HepG2 (cell line): ENCODE results near the gene TEX14. TPM values are rescaled to one million over a fixed set of nuclear protein-coding genes. Genes with fewer than 3 reads are reported as not detected.

Experiments
- ATAC-seq: fragments of 200-7000 bp; cut with Tn5 transposase; 3 replicates; pipeline ENCODE4 v1.9.1; 2020; ENCODE audit warnings: mild to moderate bottlenecking, moderate library complexity
- BruUV-seq: library from RNA; stranded (reverse); fragments of 400-500 nt; replicated peaks from 2 replicates; lab custom pipeline; 2021; lab: Mats Ljungman, UMichigan
- CTCF ChIA-PET: fragments of 300-600 bp; formaldehyde crosslinking; extraction: SDS; loops from one replicate; lab custom pipeline; 2021; ENCODE audit warnings: low total read pairs, inconsistent platforms, low intra/inter-chr PET ratio; lab: Yijun Ruan, JAX
- POLR2A ChIA-PET: fragments of 350-600 bp; sonication (Branson Sonifier 250); formaldehyde crosslinking; loops from one replicate; lab custom pipeline; 2020; ENCODE audit warnings: antibody characterized with exemption, inconsistent platforms; lab: Yijun Ruan, JAX
- DNase-seq: peaks from one replicate; pipeline ENCODE4 v3.0.0-alpha.2; 2015; ENCODE audit warnings: low spot score
- FAIRE-seq: peaks from 3 replicates; lab custom pipeline; 2011; peaks lifted over from hg19 to GRCh38; lab: Jason Lieb, UNC
- H2AFZ ChIP-seq: one replicate; pipeline ENCODE4 v1.6.1; 2011; ENCODE audit warnings: low read length, inconsistent platforms
- H3K27ac ChIP-seq: fragments of 300-600 bp; 3 replicates; pipeline ENCODE4 v1.8.0; 2011; ENCODE audit warnings: mixed run types, mild to moderate bottlenecking, mixed read lengths, low read length, inconsistent platforms; ENCODE audit not compliant: insufficient read depth; ENCODE audit errors: extremely low read length
- H3K27me3 ChIP-seq, 2 experiments: fragments of 200-600 bp in 1 of 2; 2 replicates in 1 of 2; 3 replicates in 1 of 2; pipeline versions ENCODE4 v1.6.0 to v1.8.0; 2011; ENCODE audit warnings: low read length in 2 of 2, mild to moderate bottlenecking in 2 of 2, moderate library complexity in 2 of 2, inconsistent platforms in 1 of 2; ENCODE audit not compliant: insufficient read depth in 2 of 2, control insufficient read depth in 1 of 2
- H3K36me3 ChIP-seq, 2 experiments: fragments of 200-600 bp in 1 of 2; replicated peaks in 1 of 2; 2 replicates in 1 of 2; 3 replicates in 1 of 2; pipeline versions ENCODE4 v1.5.1 to v1.8.0; 2011; ENCODE audit warnings: low read length in 2 of 2, inconsistent platforms in 1 of 2; ENCODE audit not compliant: insufficient read depth in 2 of 2, control insufficient read depth in 1 of 2
- H3K4me1 ChIP-seq: 2 replicates; pipeline ENCODE4 v1.5.1; 2012; ENCODE audit warnings: low read length, inconsistent platforms; ENCODE audit not compliant: insufficient read depth
- H3K4me2 ChIP-seq: 2 replicates; pipeline ENCODE4 v1.6.0; 2011; ENCODE audit warnings: low read depth, low read length, inconsistent platforms
- H3K4me3 ChIP-seq, 3 experiments: fragments of 200-600 bp in 1 of 3; sonication (generic), shearing (Covaris generic) in 1 of 3; replicated peaks in 1 of 3; 2 replicates each; pipeline ENCODE4 v1.5.1; 2011 to 2016; ENCODE audit warnings: low read length in 3 of 3, inconsistent platforms in 2 of 3, low read depth in 2 of 3, mild to moderate bottlenecking in 2 of 3, control low read depth in 1 of 3, mixed read lengths in 1 of 3; ENCODE audit not compliant: insufficient read depth in 1 of 3
- H3K79me2 ChIP-seq: one replicate; pipeline ENCODE4 v1.6.1; 2011; ENCODE audit warnings: low read length, inconsistent platforms; ENCODE audit not compliant: insufficient read depth
- H3K9ac ChIP-seq: 2 replicates; pipeline ENCODE4 v1.6.0; 2011; ENCODE audit warnings: mild to moderate bottlenecking, low read depth, low read length, inconsistent platforms; ENCODE audit not compliant: insufficient read depth
- H3K9me3 ChIP-seq: 2 replicates; pipeline ENCODE4 v1.5.1; 2012; ENCODE audit warnings: mild to moderate bottlenecking, low read length
- H4K20me1 ChIP-seq: 2 replicates; pipeline ENCODE4 v1.6.0; 2011; ENCODE audit warnings: inconsistent platforms, mild to moderate bottlenecking, low read length, moderate library complexity; ENCODE audit not compliant: insufficient read depth
- BCL6 ChIP-seq: IDR thresholded peaks from 2 replicates; pipeline ENCODE4 v1.6.1; 2016; ENCODE audit warnings: missing genetic modification reagents, missing compliant biosample characterization
- CREB1 ChIP-seq, 2 experiments: fragments of 450-650 bp in 1 of 2; IDR thresholded peaks; 2 replicates each; pipeline ENCODE4 v1.6.1; 2016 to 2017; ENCODE audit warnings: control low read depth in 1 of 2, mild to moderate bottlenecking in 1 of 2, missing compliant biosample characterization in 1 of 2, missing genetic modification characterization in 1 of 2
- HMG20B ChIP-seq: conservative IDR thresholded peaks from 2 replicates; pipeline ENCODE4 v1.6.1; 2016; ENCODE audit warnings: missing genetic modification reagents, missing compliant biosample characterization
- HOXA7 ChIP-seq: sonication (generic); formaldehyde crosslinking; IDR thresholded peaks from 2 replicates; pipeline ENCODE4 v1.8.1; 2022; ENCODE audit warnings: mild to moderate bottlenecking, missing genetic modification reagents, moderate library complexity
- ZBTB42 ChIP-seq: sonication (generic); formaldehyde crosslinking; IDR thresholded peaks from 2 replicates; pipeline ENCODE4 v1.5.0; 2020; ENCODE audit warnings: mild to moderate bottlenecking, missing genetic modification reagents
- ZFX ChIP-seq: sonication (generic); formaldehyde crosslinking; IDR thresholded peaks from 2 replicates; pipeline ENCODE4 v1.4.0; 2020; ENCODE audit warnings: mild to moderate bottlenecking, low read depth, missing genetic modification reagents, moderate library complexity
- ZNF513 ChIP-seq: sonication (generic); formaldehyde crosslinking; conservative IDR thresholded peaks from 2 replicates; pipeline ENCODE4 v1.5.0; 2020; ENCODE audit warnings: missing genetic modification reagents
- ZNF564 ChIP-seq: sonication (generic); formaldehyde crosslinking; IDR thresholded peaks from 2 replicates; pipeline ENCODE4 v1.8.1; 2023; ENCODE audit warnings: mild to moderate bottlenecking, missing genetic modification reagents
- WGBS: methylation state at CpG from one replicate; pipeline ENCODE4 v1.1.6; 2017; ENCODE audit warnings: low lambda C conversion rate; 5-methylcytosine and 5-hydroxymethylcytosine counted together
- in situ Hi-C: cut with HindIII; loops from 2 replicates; pipeline ENCODE4 v1.10.0; 2017; ENCODE audit warnings: low pct_unique_long_range_greater_than_20kb; ENCODE audit not compliant: extremely low pct_ligation_motif_present
- intact Hi-C: fragments of 100-400 bp; cut with micrococcal nuclease; formaldehyde crosslinking; loops from one replicate; pipeline ENCODE4 v1.10.0; 2022; ENCODE audit not compliant: unreplicated experiment
- polyA plus RNA-seq, 8 experiments: library from polyadenylated mRNA; depleted of rRNA in 3 of 8; stranded (reverse) in 7 of 8; unstranded in 1 of 8; fragments of >200 nt; fragmentation: Illumina TruSeq in 4 of 8; extraction: Trizol in 4 of 8; gene quantifications; 2 replicates each; pipeline versions ENCODE4 v1.2.1 to v1.2.3, GENCODE V29; 2011 to 2016; ENCODE audit warnings: low read depth in 4 of 8, missing spikeins in 1 of 8, mixed read lengths in 1 of 8; ENCODE audit not compliant: insufficient read depth in 1 of 8
- total RNA-seq, 5 experiments: library from RNA; depleted of rRNA; stranded (reverse); fragments of >200 nt; fragmentation: Illumina TruSeq; extraction: Trizol; gene quantifications; 2 replicates each; pipeline ENCODE4 v1.2.3, GENCODE V29; 2016; ENCODE audit warnings: low read depth in 1 of 5
- TF ChIP-seq, protein P1 (sequence below): sonication (generic); formaldehyde crosslinking; IDR thresholded peaks from 2 replicates; pipeline ENCODE4 v1.4.0; 2020; ENCODE audit warnings: missing genetic modification reagents, low read depth, mild to moderate bottlenecking, borderline replicate concordance
- TF ChIP-seq, protein P2 (sequence below): sonication (generic); formaldehyde crosslinking; IDR thresholded peaks from 2 replicates; pipeline ENCODE4 v1.4.0; 2020; ENCODE audit warnings: missing genetic modification reagents
- TF ChIP-seq, protein P3 (sequence below): sonication (generic); formaldehyde crosslinking; IDR thresholded peaks from 2 replicates; pipeline ENCODE4 v1.5.0; 2020; ENCODE audit warnings: missing genetic modification reagents

Gene TEX14
- total and polyA plus RNA-seq, 2 of the 13 experiments (the other 11 are each of a cell fraction or from before 2014, with no cell fraction given) = 0.04 to 0.07 TPM

- Histone ChIP-seq H3K36me3 (no peaks in the 10 kb centered on the region), H3K79me2 (no peaks in the 10 kb centered on the region), H3K9me3 (no peaks in the 10 kb centered on the region), H3K4me1 (peaks cover 10% of the 10 kb centered on the region), H3K4me2 (no peak overlapping the region), H2AFZ (no peak overlapping the region), H3K4me3 (no peak overlapping the region), H4K20me1 (no peaks in the 10 kb centered on the region), H3K27me3 (no peaks in the 10 kb centered on the region; a peak in 1 of 5 replicates), H3K9ac (no peak overlapping the region), H3K27ac (no peak overlapping the region)
- intact Hi-C loops = no loop called here
- no peak for DNase-seq
- TF ChIP-seq BCL6 (CRISPR knock-in tag) (no peak), ZNF513 (CRISPR knock-in tag) (no peak), ZNF564 (CRISPR knock-in tag) (no peak), ZFX (CRISPR knock-in tag) (no peak), HOXA7 (no peak), ZBTB42 (CRISPR knock-in tag) (no peak), CREB1 (IDR thresholded peaks at IDR 0.05) (no peak), CREB1 (CRISPR knock-in tag; IDR thresholded peaks at IDR 0.05) (no peak), HMG20B (no peak)
- TF ChIP-seq, protein P1, sequence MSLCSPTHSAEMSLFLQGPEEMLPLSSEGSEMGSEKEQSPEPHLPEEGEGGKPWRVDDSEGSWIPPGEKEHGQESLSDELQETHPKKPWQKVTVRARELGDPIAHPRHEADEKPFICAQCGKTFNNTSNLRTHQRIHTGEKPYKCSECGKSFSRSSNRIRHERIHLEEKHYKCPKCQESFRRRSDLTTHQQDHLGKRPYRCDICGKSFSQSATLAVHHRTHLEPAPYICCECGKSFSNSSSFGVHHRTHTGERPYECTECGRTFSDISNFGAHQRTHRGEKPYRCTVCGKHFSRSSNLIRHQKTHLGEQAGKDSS (CRISPR knock-in tag) = no peak
- TF ChIP-seq, protein P2, sequence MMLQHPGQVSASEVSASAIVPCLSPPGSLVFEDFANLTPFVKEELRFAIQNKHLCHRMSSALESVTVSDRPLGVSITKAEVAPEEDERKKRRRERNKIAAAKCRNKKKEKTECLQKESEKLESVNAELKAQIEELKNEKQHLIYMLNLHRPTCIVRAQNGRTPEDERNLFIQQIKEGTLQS (CRISPR knock-in tag) = no peak
- TF ChIP-seq, protein P3, sequence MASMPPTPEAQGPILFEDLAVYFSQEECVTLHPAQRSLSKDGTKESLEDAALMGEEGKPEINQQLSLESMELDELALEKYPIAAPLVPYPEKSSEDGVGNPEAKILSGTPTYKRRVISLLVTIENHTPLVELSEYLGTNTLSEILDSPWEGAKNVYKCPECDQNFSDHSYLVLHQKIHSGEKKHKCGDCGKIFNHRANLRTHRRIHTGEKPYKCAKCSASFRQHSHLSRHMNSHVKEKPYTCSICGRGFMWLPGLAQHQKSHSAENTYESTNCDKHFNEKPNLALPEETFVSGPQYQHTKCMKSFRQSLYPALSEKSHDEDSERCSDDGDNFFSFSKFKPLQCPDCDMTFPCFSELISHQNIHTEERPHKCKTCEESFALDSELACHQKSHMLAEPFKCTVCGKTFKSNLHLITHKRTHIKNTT (CRISPR knock-in tag) = no peak
- in situ Hi-C loops = no loop called here
- CTCF ChIA-PET = no interaction called here
- no peak for FAIRE-seq
- POLR2A ChIA-PET = interaction anchor here (1.0 to 2.1 kb wide), 3 partner anchors 11 to 38 kb away, joined by 6 to 14 read pairs (median 6); partner anchors contain the start of genes RAD51C and TEX14
- 60% methylated on average over 6 of the region's 6 CpGs for WGBS
- ATAC-seq = peak; percentile 33; the same call in 2 of the 3 replicates
- no TSS peak for BruUV-seq
Observed at GRCh38 chr17:58669853-58670252, 22.0 kb downstream of the TEX14 start.
